Measurements from ENCODE around the gene PCDHB2.

DNA sequence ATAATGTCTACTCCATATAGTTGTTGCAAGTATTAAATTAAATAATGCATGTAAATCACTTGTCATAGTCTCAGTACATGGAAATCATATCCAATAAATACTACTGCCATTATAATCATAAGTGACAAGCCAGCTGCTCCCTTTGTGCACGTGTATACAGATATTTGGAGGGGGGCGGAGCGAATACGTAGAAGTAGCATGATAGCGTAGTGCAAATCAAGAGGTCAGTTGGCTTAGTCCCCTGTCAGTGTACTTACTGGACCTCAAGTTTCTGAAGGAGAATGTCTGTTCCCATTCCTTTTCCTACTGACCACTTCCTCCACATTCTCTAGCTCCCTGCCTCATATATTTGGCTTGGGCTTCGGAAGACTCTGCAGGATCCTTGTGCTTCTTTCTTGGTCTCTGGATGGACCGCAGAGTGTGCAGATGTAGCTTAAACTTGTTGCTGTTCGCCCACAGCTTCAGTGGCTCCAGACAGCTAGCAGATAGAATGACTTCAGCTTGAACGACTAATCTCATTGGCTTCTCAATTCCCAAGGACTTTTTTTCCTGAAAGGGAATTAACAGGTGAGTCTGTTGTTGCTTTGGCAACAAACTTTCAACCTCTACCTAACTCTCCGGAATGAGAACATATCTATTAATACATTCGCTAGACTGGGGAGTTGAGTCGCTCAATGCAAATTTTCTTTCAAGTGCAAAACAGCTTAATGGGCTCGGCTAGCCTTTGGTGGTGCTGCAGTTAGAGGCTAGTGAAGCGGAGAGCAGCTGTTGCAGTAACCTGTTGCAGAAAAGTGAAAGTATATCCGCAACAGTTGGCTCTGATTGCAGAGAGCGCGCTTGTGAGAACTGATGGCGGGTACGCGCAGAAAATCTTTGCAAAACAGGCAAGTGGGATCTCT lies 43.5 kb upstream of the PCDHB2 start, which contains the start of gene PCDHB1:
- no peak for TF ChIP-seq EZH2phosphoT487 (IDR thresholded peaks at IDR 0.05; ENCODE audit: low read length)
- TF ChIP-seq, protein P1, sequence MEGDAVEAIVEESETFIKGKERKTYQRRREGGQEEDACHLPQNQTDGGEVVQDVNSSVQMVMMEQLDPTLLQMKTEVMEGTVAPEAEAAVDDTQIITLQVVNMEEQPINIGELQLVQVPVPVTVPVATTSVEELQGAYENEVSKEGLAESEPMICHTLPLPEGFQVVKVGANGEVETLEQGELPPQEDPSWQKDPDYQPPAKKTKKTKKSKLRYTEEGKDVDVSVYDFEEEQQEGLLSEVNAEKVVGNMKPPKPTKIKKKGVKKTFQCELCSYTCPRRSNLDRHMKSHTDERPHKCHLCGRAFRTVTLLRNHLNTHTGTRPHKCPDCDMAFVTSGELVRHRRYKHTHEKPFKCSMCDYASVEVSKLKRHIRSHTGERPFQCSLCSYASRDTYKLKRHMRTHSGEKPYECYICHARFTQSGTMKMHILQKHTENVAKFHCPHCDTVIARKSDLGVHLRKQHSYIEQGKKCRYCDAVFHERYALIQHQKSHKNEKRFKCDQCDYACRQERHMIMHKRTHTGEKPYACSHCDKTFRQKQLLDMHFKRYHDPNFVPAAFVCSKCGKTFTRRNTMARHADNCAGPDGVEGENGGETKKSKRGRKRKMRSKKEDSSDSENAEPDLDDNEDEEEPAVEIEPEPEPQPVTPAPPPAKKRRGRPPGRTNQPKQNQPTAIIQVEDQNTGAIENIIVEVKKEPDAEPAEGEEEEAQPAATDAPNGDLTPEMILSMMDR (IDR thresholded peaks at IDR 0.05; ENCODE audit: low read length): no peak
- no peak for TF ChIP-seq EZH2 (optimal IDR thresholded peaks at IDR 0.05; ENCODE audit: low read depth, low read length)

Data from MM.1S (cell line).